H9 (cell line): ENCODE results near the gene NUDT22. TPM values are rescaled to one million over a fixed set of nuclear protein-coding genes. Genes with fewer than 3 reads are reported as not detected.

Source experiments
- DNase-seq: peaks from one replicate; pipeline ENCODE4 v3.0.0-alpha.2; 2017
- H2AFZ ChIP-seq: one replicate; pipeline ENCODE4 v1.6.1; 2013; ENCODE audit warnings: mild to moderate bottlenecking, low read length, control low read depth, moderate library complexity
- H2AK5ac ChIP-seq: 2 replicates; pipeline ENCODE4 v1.6.1; 2013; ENCODE audit warnings: low read length, control low read depth, mixed read lengths; ENCODE audit not compliant: insufficient read length
- H2BK120ac ChIP-seq: one replicate; pipeline ENCODE4 v1.6.1; 2013; ENCODE audit warnings: low read depth, mild to moderate bottlenecking, low read length, control low read depth, inconsistent platforms; ENCODE audit not compliant: poor library complexity, severe bottlenecking
- H2BK12ac ChIP-seq: 2 replicates; pipeline ENCODE4 v1.6.1; 2013; ENCODE audit warnings: low read length, control low read depth, mixed read lengths, low read depth; ENCODE audit not compliant: insufficient read length
- H2BK15ac ChIP-seq: 2 replicates; pipeline ENCODE4 v1.6.1; 2013; ENCODE audit warnings: low read depth, low read length, control low read depth
- H2BK20ac ChIP-seq: one replicate; pipeline ENCODE4 v1.6.1; 2013; ENCODE audit warnings: low read depth, mild to moderate bottlenecking, low read length, control low read depth, inconsistent platforms; ENCODE audit not compliant: poor library complexity, severe bottlenecking
- H2BK5ac ChIP-seq: 2 replicates; pipeline ENCODE4 v1.6.1; 2013; ENCODE audit warnings: low read length, control low read depth, mixed read lengths; ENCODE audit not compliant: insufficient read length
- H3K14ac ChIP-seq: 2 replicates; pipeline ENCODE4 v1.6.1; 2013; ENCODE audit warnings: low read length, control low read depth; ENCODE audit not compliant: insufficient read depth
- H3K18ac ChIP-seq: 2 replicates; pipeline ENCODE4 v1.6.1; 2013; ENCODE audit warnings: low read depth, mild to moderate bottlenecking, mixed read lengths, low read length, control low read depth; ENCODE audit not compliant: insufficient read length
- H3K23ac ChIP-seq: 2 replicates; pipeline ENCODE4 v1.6.1; 2013; ENCODE audit warnings: low read length, control low read depth, mixed read lengths, low read depth; ENCODE audit not compliant: insufficient read length
- H3K23me2 ChIP-seq: 2 replicates; pipeline ENCODE4 v1.6.1; 2013; ENCODE audit warnings: low read depth, mild to moderate bottlenecking, mixed read lengths, low read length, control low read depth; ENCODE audit not compliant: insufficient read length, poor library complexity, severe bottlenecking
- H3K27ac ChIP-seq: 2 replicates; pipeline ENCODE4 v1.5.1; 2013; ENCODE audit warnings: low read length, control low read depth, mixed read lengths, low read depth; ENCODE audit not compliant: insufficient read length
- H3K27me3 ChIP-seq: 2 replicates; pipeline ENCODE4 v1.6.1; 2013; ENCODE audit warnings: low read length, control low read depth, inconsistent platforms; ENCODE audit not compliant: insufficient read depth
- H3K4ac ChIP-seq: 2 replicates; pipeline ENCODE4 v1.6.1; 2013; ENCODE audit warnings: low read depth, mild to moderate bottlenecking, control low read depth, inconsistent platforms, low read length, moderate library complexity
- H3K4me1 ChIP-seq: 2 replicates; pipeline ENCODE4 v1.6.1; 2013; ENCODE audit warnings: low read length, control low read depth, inconsistent platforms; ENCODE audit not compliant: insufficient read depth
- H3K4me2 ChIP-seq: 2 replicates; pipeline ENCODE4 v1.6.1; 2013; ENCODE audit warnings: low read length, control low read depth, mixed read lengths; ENCODE audit not compliant: insufficient read length, insufficient read depth
- H3K56ac ChIP-seq: 2 replicates; pipeline ENCODE4 v1.6.1; 2013; ENCODE audit warnings: low read depth, mild to moderate bottlenecking, mixed read lengths, low read length, control low read depth; ENCODE audit not compliant: insufficient read length
- H3K79me1 ChIP-seq: 2 replicates; pipeline ENCODE4 v1.6.1; 2013; ENCODE audit warnings: low read depth, mild to moderate bottlenecking, moderate library complexity, low read length, control low read depth, inconsistent platforms; ENCODE audit not compliant: insufficient read depth, poor library complexity, severe bottlenecking
- H3K79me2 ChIP-seq: 2 replicates; pipeline ENCODE4 v1.6.1; 2013; ENCODE audit warnings: low read length, control low read depth, inconsistent platforms; ENCODE audit not compliant: insufficient read depth
- H3K9ac ChIP-seq: 2 replicates; pipeline ENCODE4 v1.6.1; 2013; ENCODE audit warnings: low read length, control low read depth, mixed read lengths; ENCODE audit not compliant: insufficient read length; ENCODE audit errors: extremely low read depth
- H3K9me3 ChIP-seq: one replicate; pipeline ENCODE4 v1.6.1; 2013; ENCODE audit warnings: low read depth, low read length, inconsistent platforms; ENCODE audit not compliant: control insufficient read depth
- H3T11ph ChIP-seq: one replicate; pipeline ENCODE4 v1.6.1; 2013; ENCODE audit warnings: mild to moderate bottlenecking, low read length, control low read depth, inconsistent platforms
- H4K20me1 ChIP-seq: one replicate; pipeline ENCODE4 v1.6.1; 2013; ENCODE audit not compliant: control insufficient read depth, insufficient read length, insufficient read depth
- H4K5ac ChIP-seq: 2 replicates; pipeline ENCODE4 v1.6.1; 2013; ENCODE audit warnings: low read depth, mild to moderate bottlenecking, mixed read lengths, low read length, control low read depth; ENCODE audit not compliant: insufficient read length
- H4K8ac ChIP-seq: replicated peaks from 2 replicates; pipeline ENCODE4 v1.6.1; 2013; ENCODE audit warnings: low read length, control low read depth, mixed read lengths, low read depth; ENCODE audit not compliant: insufficient read length
- H4K91ac ChIP-seq: 2 replicates; pipeline ENCODE4 v1.6.1; 2013; ENCODE audit warnings: low read depth, mild to moderate bottlenecking, moderate library complexity, mixed read lengths, low read length, control low read depth; ENCODE audit not compliant: insufficient read length
- H3K27ac Mint-ChIP-seq, 3 experiments: 2 replicates in 2 of 3; 3 replicates in 1 of 3; pipeline ENCODE4 v1.8.0; 2020 to 2021; ENCODE audit warnings: mixed read lengths in 3 of 3, mild to moderate bottlenecking in 1 of 3, moderate library complexity in 1 of 3
- H3K27me3 Mint-ChIP-seq: 2 replicates; pipeline ENCODE4 v1.8.0; 2021; ENCODE audit warnings: low read depth, mild to moderate bottlenecking, moderate library complexity, mixed read lengths
- H3K36me3 Mint-ChIP-seq, 3 experiments: 2 replicates in 2 of 3; 3 replicates in 1 of 3; pipeline ENCODE4 v1.8.0; 2020 to 2021; ENCODE audit warnings: low read depth in 3 of 3, mixed read lengths in 3 of 3; ENCODE audit not compliant: insufficient read depth in 1 of 3
- H3K4me1 Mint-ChIP-seq, 2 experiments: 2 replicates each; pipeline ENCODE4 v1.8.0; 2020; ENCODE audit warnings: mixed read lengths in 2 of 2
- H3K4me3 Mint-ChIP-seq, 2 experiments: 2 replicates in 1 of 2; 3 replicates in 1 of 2; pipeline ENCODE4 v1.8.0; 2020 to 2021; ENCODE audit warnings: mild to moderate bottlenecking in 2 of 2, mixed read lengths in 2 of 2, moderate library complexity in 1 of 2
- H3K9me3 Mint-ChIP-seq, 2 experiments: 2 replicates in 1 of 2; 3 replicates in 1 of 2; pipeline ENCODE4 v1.8.0; 2020; ENCODE audit warnings: mild to moderate bottlenecking in 2 of 2, mixed read lengths in 2 of 2, moderate library complexity in 1 of 2
- WGBS: extraction: QIAGEN DNeasy Blood & Tissue Kit; methylation state at CpG from one replicate; pipeline ENCODE4 v1.1.7; 2013; ENCODE audit warnings: missing lambda C conversion rate, low lambda C conversion rate, mixed read lengths; ENCODE audit not compliant: insufficient read length; ENCODE audit errors: extremely low coverage; 5-methylcytosine and 5-hydroxymethylcytosine counted together
- total RNA-seq: library from RNA; stranded (reverse); gene quantifications from 2 replicates; pipeline ENCODE4 v1.2.1, GENCODE V29; 2021
- TF ChIP-seq, protein P1 (sequence below): fragments of 200-600 bp; sonication (generic); conservative IDR thresholded peaks from 3 replicates; pipeline ENCODE4 v1.8.0; 2021; ENCODE audit warnings: antibody characterized with exemption, mild to moderate bottlenecking

NUDT22 gene
- total RNA-seq, 1 experiment from 2014 or later: 39.6 TPM

DNA sequence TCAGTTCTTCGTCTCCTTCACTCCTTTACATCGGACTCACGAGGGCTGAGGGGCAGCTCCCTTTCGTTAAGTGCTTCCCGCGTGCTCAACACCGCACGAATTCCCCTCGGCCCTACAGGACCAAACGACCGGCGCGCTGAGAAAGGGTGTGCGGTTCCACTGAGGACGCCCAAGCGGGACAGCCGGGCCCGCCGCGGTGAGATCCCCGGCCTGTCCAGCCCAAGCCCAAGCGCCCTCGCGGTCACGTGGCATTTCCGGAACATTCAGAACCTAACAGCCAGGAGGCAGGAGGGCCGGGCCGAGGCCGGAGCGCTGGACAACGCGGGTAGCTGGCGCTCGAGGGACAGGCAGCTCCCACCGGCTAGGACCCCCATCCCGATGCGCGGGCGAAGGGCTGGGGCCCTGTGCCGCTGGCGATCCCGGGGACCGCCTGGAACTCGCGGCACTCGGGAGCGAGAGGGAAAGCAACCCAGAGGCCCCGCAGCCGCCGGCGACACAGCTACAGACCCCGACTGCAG is 40.8 kb upstream of the NUDT22 start:
- no peak overlapping the region for H2BK12ac ChIP-seq
- no peak overlapping the region for H2BK5ac ChIP-seq
- H3K4me1 ChIP-seq: peaks cover 4% of the 10 kb centered on the region; the same call in 1 of the 2 replicates
- H3K4ac ChIP-seq: no peak overlapping the region
- Mint-ChIP-seq H3K4me1 (peaks cover 14 to 30% of the 10 kb centered on the region in 2 experiments), H3K4me3 (no peak overlapping the region; a peak in 3 of 5 replicates), H3K27me3 (no peaks in the 10 kb centered on the region; the same call in 1 of the 2 replicates), H3K36me3 (peaks cover 17 to 22% (median 18%) of the 10 kb centered on the region in 3 experiments), H3K27ac (peak overlapping the region; percentile 94 to 98 (median 98)), H3K9me3 (no peaks in the 10 kb centered on the region)
- no peak overlapping the region for H3K56ac ChIP-seq
- H3K27ac ChIP-seq: no peak overlapping the region
- WGBS: no CpG with 5 or more reads among the region's 52 CpGs
- H3K18ac ChIP-seq: peak overlapping the region; percentile 89
- peaks cover 16% of the 10 kb centered on the region; the same call in 1 of the 2 replicates for H3K79me2 ChIP-seq
- no peaks in the 10 kb centered on the region for H3K27me3 ChIP-seq
- no peak overlapping the region for H4K91ac ChIP-seq
- H4K8ac ChIP-seq: no peak overlapping the region
- no peak overlapping the region for H2BK120ac ChIP-seq
- H2AFZ ChIP-seq: no peak overlapping the region
- H3K14ac ChIP-seq: peak overlapping the region; percentile 94
- no peak overlapping the region for H3T11ph ChIP-seq
- no peak overlapping the region for H3K23ac ChIP-seq
- H2AK5ac ChIP-seq: no peak overlapping the region
- H3K9ac ChIP-seq: peak overlapping the region; percentile 80
- H4K5ac ChIP-seq: peak overlapping the region; percentile 36
- H2BK15ac ChIP-seq: no peak overlapping the region; the same call in 1 of the 2 replicates
- H3K79me1 ChIP-seq: peaks cover 2% of the 10 kb centered on the region
- H3K9me3 ChIP-seq: no peaks in the 10 kb centered on the region
- H3K23me2 ChIP-seq: peaks cover 8% of the 10 kb centered on the region
- peak overlapping the region; percentile 73 for H3K4me2 ChIP-seq
- H2BK20ac ChIP-seq: no peak overlapping the region
- no peak for DNase-seq
- H4K20me1 ChIP-seq: peaks cover 3% of the 10 kb centered on the region
- TF ChIP-seq, protein P1, sequence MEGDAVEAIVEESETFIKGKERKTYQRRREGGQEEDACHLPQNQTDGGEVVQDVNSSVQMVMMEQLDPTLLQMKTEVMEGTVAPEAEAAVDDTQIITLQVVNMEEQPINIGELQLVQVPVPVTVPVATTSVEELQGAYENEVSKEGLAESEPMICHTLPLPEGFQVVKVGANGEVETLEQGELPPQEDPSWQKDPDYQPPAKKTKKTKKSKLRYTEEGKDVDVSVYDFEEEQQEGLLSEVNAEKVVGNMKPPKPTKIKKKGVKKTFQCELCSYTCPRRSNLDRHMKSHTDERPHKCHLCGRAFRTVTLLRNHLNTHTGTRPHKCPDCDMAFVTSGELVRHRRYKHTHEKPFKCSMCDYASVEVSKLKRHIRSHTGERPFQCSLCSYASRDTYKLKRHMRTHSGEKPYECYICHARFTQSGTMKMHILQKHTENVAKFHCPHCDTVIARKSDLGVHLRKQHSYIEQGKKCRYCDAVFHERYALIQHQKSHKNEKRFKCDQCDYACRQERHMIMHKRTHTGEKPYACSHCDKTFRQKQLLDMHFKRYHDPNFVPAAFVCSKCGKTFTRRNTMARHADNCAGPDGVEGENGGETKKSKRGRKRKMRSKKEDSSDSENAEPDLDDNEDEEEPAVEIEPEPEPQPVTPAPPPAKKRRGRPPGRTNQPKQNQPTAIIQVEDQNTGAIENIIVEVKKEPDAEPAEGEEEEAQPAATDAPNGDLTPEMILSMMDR: peak; percentile 25; the same call in 2 of the 3 replicates
